Prostate gland (tissue), 2 donors: Measurements from ENCODE around the gene UQCR11. TPM values are rescaled to one million over a fixed set of nuclear protein-coding genes. Genes with fewer than 3 reads are reported as not detected.

ENCODE experiments used
- DNase-seq: peaks from one replicate; pipeline ENCODE4 v3.0.0-alpha.2; 2019; ENCODE audit warnings: low spot score
- H3K27ac ChIP-seq, 2 donors: fragments of 200-600 bp; sonication (generic); 2 replicates each; pipeline ENCODE4 v1.5.1; 2017 to 2019
- H3K27me3 ChIP-seq: fragments of 200-600 bp; sonication (generic); replicated peaks from 2 replicates; pipeline ENCODE4 v1.5.1; 2019; ENCODE audit not compliant: insufficient read depth
- H3K36me3 ChIP-seq, 2 donors: fragments of 200-600 bp; sonication (generic); 1 replicate in 1 of 2; 2 replicates in 1 of 2; pipeline versions ENCODE4 v1.5.1 to v1.8.1; 2017 to 2019
- H3K4me1 ChIP-seq: fragments of 200-600 bp; sonication (generic); replicated peaks from 2 replicates; pipeline ENCODE4 v1.5.1; 2019
- H3K4me3 ChIP-seq, 2 donors: fragments of 200-600 bp; sonication (generic); 2 replicates each; pipeline ENCODE4 v1.5.1; 2017 to 2019
- H3K9me3 ChIP-seq: fragments of 200-600 bp; sonication (generic); 2 replicates; pipeline ENCODE4 v1.5.1; 2017
- POLR2A ChIP-seq: fragments of 450-650 bp; IDR thresholded peaks from one replicate; pipeline ENCODE4 v1.6.1; 2016; ENCODE audit warnings: antibody characterized with exemption, mild to moderate bottlenecking
- POLR2AphosphoS5 ChIP-seq: sonication (generic); formaldehyde crosslinking; IDR thresholded peaks from one replicate; pipeline ENCODE4 v1.6.1; 2017; ENCODE audit warnings: antibody characterized with exemption
- whole genome bisulfite sequencing: methylation state at CpG from one replicate; pipeline ENCODE4 v1.1.5; 2018; 5-methylcytosine and 5-hydroxymethylcytosine counted together
- intact Hi-C: fragments of 100-400 bp; cut with DNase I; formaldehyde crosslinking; loops from one replicate; pipeline ENCODE4 v1.14.2; 2022
- total RNA-seq, 2 donors: library from RNA; depleted of rRNA; stranded (reverse); fragments of >200 nt; gene quantifications; one replicate each; pipeline ENCODE4 v1.1.0, GENCODE V29; 2016
- TF ChIP-seq, protein P1 (sequence below), 4 experiments: fragments of 200-600 bp in 2 of 4; fragments of 450-650 bp in 2 of 4; sonication (generic) in 2 of 4; IDR thresholded peaks; 1 replicate in 3 of 4; 2 replicates in 1 of 4; pipeline ENCODE4 v1.5.1; 2016 to 2019; ENCODE audit warnings: antibody characterized with exemption in 4 of 4, mild to moderate bottlenecking in 2 of 4, moderate library complexity in 2 of 4

The UQCR11 gene
- total RNA-seq, 2 donors from 2014 or later: 87.1 to 108 TPM

DNA sequence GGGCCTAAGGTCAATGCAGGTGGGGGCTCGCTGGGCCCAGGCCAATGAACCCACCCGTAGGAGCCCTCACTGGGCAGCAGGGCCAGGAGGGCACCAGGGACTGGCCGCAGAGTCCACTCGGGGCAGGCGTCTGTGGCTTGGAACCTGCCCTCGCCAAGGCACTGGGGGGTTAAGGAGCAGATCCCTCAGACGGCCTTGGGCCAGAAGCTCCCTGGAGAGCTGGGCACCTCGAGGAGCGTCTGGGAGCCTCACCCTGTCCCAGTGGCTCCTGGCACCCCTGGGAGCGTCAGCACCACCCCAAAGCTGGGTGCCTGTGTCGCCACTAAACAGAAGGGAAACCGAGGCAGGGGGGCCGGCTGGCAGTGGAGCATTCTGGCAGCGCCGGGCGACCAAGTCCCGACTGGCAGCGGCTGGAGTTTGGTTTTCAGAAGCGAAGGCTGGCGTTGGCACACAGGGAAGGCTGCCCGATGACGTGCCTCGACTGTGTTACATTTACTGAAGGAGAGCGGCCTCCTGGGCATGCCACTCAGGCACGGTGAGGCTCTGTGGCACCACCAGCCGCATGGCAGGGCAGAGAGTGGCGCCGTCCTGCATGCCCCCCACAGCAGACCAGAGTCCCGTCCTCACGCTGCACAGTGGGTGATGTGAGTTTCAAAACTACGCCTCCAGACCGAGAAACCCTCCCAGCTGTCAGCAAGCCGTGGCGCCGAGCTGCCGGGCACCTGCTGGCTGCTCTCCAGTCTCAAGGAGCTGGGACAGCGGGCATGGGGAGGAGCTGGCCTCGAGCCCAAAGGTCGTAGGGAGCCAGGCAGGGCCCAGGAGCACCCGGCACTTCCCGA, 28.0 kb downstream of the UQCR11 start:
- no peak overlapping the region for H3K27ac ChIP-seq
- TF ChIP-seq POLR2AphosphoS5 (no peak), POLR2A (no peak)
- TF ChIP-seq, protein P1, sequence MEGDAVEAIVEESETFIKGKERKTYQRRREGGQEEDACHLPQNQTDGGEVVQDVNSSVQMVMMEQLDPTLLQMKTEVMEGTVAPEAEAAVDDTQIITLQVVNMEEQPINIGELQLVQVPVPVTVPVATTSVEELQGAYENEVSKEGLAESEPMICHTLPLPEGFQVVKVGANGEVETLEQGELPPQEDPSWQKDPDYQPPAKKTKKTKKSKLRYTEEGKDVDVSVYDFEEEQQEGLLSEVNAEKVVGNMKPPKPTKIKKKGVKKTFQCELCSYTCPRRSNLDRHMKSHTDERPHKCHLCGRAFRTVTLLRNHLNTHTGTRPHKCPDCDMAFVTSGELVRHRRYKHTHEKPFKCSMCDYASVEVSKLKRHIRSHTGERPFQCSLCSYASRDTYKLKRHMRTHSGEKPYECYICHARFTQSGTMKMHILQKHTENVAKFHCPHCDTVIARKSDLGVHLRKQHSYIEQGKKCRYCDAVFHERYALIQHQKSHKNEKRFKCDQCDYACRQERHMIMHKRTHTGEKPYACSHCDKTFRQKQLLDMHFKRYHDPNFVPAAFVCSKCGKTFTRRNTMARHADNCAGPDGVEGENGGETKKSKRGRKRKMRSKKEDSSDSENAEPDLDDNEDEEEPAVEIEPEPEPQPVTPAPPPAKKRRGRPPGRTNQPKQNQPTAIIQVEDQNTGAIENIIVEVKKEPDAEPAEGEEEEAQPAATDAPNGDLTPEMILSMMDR (IDR thresholded peaks at IDR 0.05): no peak
- H3K4me1 ChIP-seq: no peaks in the 10 kb centered on the region
- no peak overlapping the region for H3K4me3 ChIP-seq
- intact Hi-C loops: no loop called here
- H3K27me3 ChIP-seq: no peaks in the 10 kb centered on the region
- no peak for DNase-seq
- WGBS: 78% methylated on average over 37 of the region's 41 CpGs
- no peaks in the 10 kb centered on the region for H3K36me3 ChIP-seq
- no peaks in the 10 kb centered on the region for H3K9me3 ChIP-seq

DNA sequence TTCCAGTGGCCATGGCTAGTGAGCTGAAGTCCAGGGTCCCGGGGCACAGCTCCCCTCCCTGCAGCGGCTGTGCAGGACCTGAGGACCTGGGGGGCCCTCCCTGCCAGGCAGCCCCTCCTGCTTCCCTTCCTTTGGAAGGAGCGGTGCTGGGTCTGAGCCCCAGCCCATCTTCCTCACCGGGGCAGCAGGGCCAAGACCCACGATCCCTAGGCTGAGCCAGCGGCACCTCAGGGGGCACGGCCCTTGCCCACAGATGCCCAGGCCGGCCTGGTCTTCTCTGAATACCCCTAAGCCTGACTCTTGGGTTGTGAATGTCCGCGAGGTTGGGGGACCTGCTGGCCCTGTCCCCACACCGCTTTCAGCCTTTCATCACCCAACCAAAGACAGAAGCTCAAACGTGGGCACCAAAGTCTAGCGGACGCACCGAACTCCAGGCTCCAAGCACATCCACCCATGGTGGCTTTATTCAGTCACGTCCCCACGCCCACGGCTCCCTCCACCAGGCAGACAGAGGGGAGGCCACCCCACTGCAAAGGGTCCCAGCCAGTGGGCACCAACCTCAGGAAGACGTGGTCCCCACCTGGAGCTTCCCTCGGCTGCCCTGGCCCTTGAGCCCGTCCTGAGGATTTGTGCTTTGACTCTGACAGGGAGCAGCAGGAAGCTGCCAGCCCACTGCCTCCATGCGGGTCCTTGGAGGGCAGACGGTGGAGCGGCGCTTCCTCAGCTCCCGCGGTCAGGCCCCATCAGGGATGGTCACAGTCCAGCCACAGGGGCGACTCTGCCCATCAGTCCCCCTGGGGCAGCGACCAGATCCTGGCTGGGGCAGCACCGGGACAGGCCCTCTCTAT, 28.8 kb downstream of the UQCR11 start:
- intact Hi-C loops: no loop called here
- no peaks in the 10 kb centered on the region for H3K9me3 ChIP-seq
- 84% methylated on average over 25 of the region's 30 CpGs for WGBS
- H3K27me3 ChIP-seq: no peaks in the 10 kb centered on the region
- TF ChIP-seq POLR2A: no peak
- TF ChIP-seq POLR2AphosphoS5: no peak
- TF ChIP-seq, protein P1 (IDR thresholded peaks at IDR 0.05): no peak
- H3K36me3 ChIP-seq: no peaks in the 10 kb centered on the region
- DNase-seq: no peak
- H3K4me3 ChIP-seq: no peak overlapping the region
- H3K4me1 ChIP-seq: no peaks in the 10 kb centered on the region
- H3K27ac ChIP-seq: no peak overlapping the region

DNA sequence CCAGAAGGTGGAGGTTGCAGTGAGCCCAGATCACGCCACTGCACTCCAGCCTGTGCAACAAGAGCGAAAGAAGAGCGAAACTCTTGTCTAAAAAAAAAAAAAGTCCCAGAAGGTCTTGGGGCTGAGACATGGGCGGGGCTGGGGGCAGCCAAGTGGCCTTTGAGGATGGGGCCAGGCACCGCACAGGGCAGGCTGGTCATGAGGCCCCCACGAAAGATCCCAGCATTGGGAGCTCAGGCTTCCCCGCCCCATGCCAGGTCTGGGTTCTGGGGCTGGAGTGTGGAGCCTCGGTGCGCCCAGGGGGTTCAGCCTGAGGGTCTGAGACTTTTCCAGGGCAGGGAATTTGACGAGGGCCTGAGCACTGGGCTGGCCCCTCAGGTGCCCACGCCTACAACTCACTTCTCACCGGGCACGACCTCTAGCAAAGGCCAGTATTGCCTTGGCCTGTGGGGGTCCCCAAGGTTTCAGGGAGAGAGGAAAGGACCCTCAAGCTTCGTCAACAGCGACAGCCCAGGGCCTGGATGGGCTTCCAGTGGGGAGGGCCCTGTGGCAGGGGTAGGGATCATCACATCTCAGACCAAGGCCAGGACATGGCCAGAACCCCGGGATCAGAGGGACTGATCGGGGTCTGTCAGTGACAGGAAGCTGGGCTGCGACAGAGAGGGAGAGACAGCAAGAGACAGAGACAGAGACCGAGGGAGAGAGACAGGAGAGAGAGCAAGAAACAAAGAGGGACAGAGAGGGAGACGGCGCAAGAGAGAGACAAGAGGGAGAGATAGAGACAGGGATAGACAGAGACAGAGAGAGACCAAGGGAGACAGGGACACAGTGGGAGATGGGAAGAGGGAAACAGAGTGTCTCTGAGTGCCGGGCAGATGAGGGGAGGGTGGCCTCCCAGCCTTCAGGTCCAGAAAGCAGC, 29.7 kb downstream of the UQCR11 start:
- Histone ChIP-seq H3K27me3 (no peaks in the 10 kb centered on the region), H3K4me3 (no peak overlapping the region), H3K9me3 (no peaks in the 10 kb centered on the region), H3K36me3 (no peaks in the 10 kb centered on the region), H3K27ac (no peak overlapping the region), H3K4me1 (no peaks in the 10 kb centered on the region)
- DNase-seq: no peak
- intact Hi-C loops: no loop called here
- TF ChIP-seq POLR2A (no peak), POLR2AphosphoS5 (no peak)
- TF ChIP-seq, protein P1 (IDR thresholded peaks at IDR 0.05): no peak
- 83% methylated on average over 22 of the region's 22 CpGs for WGBS

DNA sequence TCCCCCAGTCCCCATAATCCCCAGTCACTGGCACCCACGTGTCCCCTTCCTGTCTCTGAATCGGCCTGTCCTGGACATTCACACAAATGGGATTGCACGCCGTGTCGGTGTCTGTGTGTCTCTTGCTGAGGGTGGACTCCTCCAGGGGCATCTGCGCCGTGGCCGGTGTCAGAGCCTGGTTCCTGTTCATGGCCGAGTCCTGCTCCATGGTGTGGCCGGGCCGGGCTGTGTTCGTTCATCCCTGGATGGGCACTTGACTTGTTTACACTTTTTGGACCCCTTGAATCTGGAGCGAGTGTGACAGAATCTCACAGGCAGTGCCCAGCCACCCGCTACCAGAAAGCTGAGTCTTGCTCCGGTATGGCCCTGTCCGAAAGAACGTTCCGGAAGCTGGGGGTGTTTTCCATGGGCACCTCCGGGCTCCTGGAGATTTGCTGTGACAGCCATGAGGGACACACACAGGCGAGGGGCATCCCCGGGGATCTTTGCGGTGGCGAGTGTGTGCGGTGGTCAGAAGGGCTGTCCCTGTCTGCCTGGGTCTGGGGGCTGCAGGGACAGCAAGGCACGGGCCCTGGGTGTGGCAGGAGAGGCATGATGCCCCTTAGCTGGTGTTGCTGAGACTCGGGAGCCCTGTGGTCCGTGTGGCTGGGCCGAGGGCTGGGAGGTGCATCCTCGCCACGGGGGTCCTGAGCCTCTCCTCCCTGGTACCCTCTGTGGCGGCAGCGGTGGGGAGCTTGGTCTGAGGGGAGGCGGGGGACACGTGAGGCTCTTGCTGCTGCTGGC, 30.7 kb downstream of the UQCR11 start:
- Histone ChIP-seq H3K9me3 (no peaks in the 10 kb centered on the region), H3K27me3 (no peaks in the 10 kb centered on the region), H3K27ac (no peak overlapping the region), H3K36me3 (no peaks in the 10 kb centered on the region), H3K4me1 (no peaks in the 10 kb centered on the region), H3K4me3 (no peak overlapping the region)
- WGBS: 87% methylated on average over 27 of the region's 34 CpGs
- TF ChIP-seq POLR2AphosphoS5: no peak
- DNase-seq: no peak
- intact Hi-C loops: no loop called here
